Retinal pigment epithelial cell (primary cell): Measurements from ENCODE around the gene LIN7A.

Source experiments
- DNase-seq: peaks from one replicate; pipeline ENCODE4 v3.0.0-alpha.2; 2010; ENCODE audit warnings: low read depth
- H3K4me3 ChIP-seq: 2 replicates; pipeline ENCODE4 v1.5.1; 2011; ENCODE audit warnings: mild to moderate bottlenecking, low read length, control low read depth, moderate library complexity
- CTCF ChIP-seq: conservative IDR thresholded peaks from 2 replicates; pipeline ENCODE4 v1.5.1; 2011; ENCODE audit warnings: low read depth, low read length, control low read depth, inconsistent platforms

Gene LIN7A

GRCh38 chr12:80766210-80766609 is 171.5 kb downstream of the LIN7A start:
- no peak overlapping the region for H3K4me3 ChIP-seq
- no peak for TF ChIP-seq CTCF
- no peak for DNase-seq

GRCh38 chr12:80763874-80764273 is 173.9 kb downstream of the LIN7A start:
- TF ChIP-seq CTCF = peak; percentile 66
- DNase-seq = no peak

GRCh38 chr12:80761838-80762237 is 175.9 kb downstream of the LIN7A start:
- TF ChIP-seq CTCF = no peak
- no peak for DNase-seq
- no peak overlapping the region for H3K4me3 ChIP-seq

More at GRCh38 chr12:80763874-80764273, 173.9 kb downstream of the LIN7A start:
- H3K4me3 ChIP-seq = no peak overlapping the region

DNA sequence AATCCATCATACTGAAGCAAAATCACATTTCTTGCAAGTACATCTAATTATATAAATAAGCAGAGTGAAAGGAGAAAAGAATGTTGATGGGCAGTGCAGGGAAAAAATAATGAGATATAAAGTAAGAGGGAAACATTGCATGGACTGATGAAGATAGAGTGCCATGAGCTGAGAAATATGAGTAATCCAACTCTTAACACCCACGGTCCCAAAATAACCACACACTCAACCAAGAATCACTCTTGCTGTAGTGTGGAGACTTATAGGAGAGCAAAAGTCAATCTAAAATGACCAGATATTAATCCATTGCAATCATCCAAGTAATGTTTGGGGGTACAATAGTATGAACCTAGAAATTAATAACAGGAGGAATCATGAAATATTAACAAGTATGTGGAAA is 180.9 kb downstream of the LIN7A start:
- TF ChIP-seq CTCF = no peak
- no peak for DNase-seq
- no peak overlapping the region for H3K4me3 ChIP-seq

DNA sequence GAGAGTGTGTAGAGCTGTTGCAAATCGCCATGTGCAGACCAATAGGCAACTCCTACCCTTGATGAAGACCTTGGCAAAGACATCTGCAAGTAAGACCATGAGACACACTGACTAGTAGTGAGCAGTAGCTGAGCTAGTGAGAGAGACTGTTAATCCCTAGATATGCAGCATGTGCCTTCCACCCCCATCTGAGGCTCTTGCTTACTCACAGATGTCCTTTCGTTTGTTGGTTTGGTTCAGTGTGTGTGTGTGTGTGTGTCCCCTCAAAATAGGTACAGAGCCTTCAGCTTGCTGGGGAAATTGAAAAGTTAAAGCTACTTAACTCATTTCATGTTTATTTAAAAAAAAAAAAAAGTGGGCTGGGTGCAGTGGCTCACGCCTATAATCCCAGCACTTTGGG is 183.5 kb downstream of the LIN7A start:
- H3K4me3 ChIP-seq = no peak overlapping the region
- no peak for TF ChIP-seq CTCF
- DNase-seq = no peak

- TF ChIP-seq CTCF = no peak
- DNase-seq = no peak
- H3K4me3 ChIP-seq = no peak overlapping the region
These were observed 185.3 kb downstream of the LIN7A start for GRCh38 chr12:80752464-80752863.

- no peak for DNase-seq
- no peak for TF ChIP-seq CTCF
- H3K4me3 ChIP-seq = no peak overlapping the region
These were observed 188.3 kb downstream of the LIN7A start for GRCh38 chr12:80749456-80749855.
